HEK293T (cell line): ENCODE results near the gene SPIN1.

Experiments
- CTCF ChIA-PET: fragments of 350-600 bp; formaldehyde crosslinking; extraction: SDS; loops from one replicate; lab custom pipeline; 2021; ENCODE audit warnings: antibody characterized with exemption, inconsistent platforms; lab: Yijun Ruan, JAX
- POLR2A ChIA-PET: fragments of 350-600 bp; formaldehyde crosslinking; extraction: SDS; loops from one replicate; lab custom pipeline; 2020; ENCODE audit warnings: antibody characterized with exemption, inconsistent platforms; lab: Yijun Ruan, JAX
- DNase-seq: peaks from one replicate; pipeline ENCODE4 v3.0.0; 2012; ENCODE audit warnings: mixed read lengths; ENCODE audit errors: extremely low spot score
- ARNT ChIP-seq: fragments of 450-650 bp; IDR thresholded peaks from 2 replicates; pipeline ENCODE4 v1.6.1; 2017; ENCODE audit warnings: mild to moderate bottlenecking
- BHLHE40 ChIP-seq: fragments of 450-650 bp; IDR thresholded peaks from 2 replicates; pipeline ENCODE4 v1.6.1; 2016; ENCODE audit warnings: mild to moderate bottlenecking, moderate library complexity, borderline replicate concordance
- CTBP1 ChIP-seq: fragments of 450-650 bp; IDR thresholded peaks from 2 replicates; pipeline ENCODE4 v1.6.1; 2016; ENCODE audit warnings: borderline replicate concordance
- ELF4 ChIP-seq: fragments of 450-650 bp; IDR thresholded peaks from 2 replicates; pipeline ENCODE4 v1.6.1; 2017; ENCODE audit warnings: antibody characterized with exemption
- FOXA1 ChIP-seq: fragments of 450-650 bp; IDR thresholded peaks from 2 replicates; pipeline ENCODE4 v1.6.1; 2016; ENCODE audit warnings: mild to moderate bottlenecking
- FOXK2 ChIP-seq: fragments of 450-650 bp; IDR thresholded peaks from 2 replicates; pipeline ENCODE4 v1.6.1; 2016; ENCODE audit warnings: mild to moderate bottlenecking
- FOXM1 ChIP-seq: fragments of 450-650 bp; IDR thresholded peaks from 2 replicates; pipeline ENCODE4 v1.6.1; 2017; ENCODE audit warnings: mild to moderate bottlenecking, borderline replicate concordance
- HDGF ChIP-seq: fragments of 450-650 bp; IDR thresholded peaks from 2 replicates; pipeline ENCODE4 v1.6.1; 2017; ENCODE audit warnings: antibody characterized with exemption, borderline replicate concordance
- L3MBTL2 ChIP-seq: fragments of 450-650 bp; conservative IDR thresholded peaks from 2 replicates; pipeline ENCODE4 v1.6.1; 2016; ENCODE audit warnings: mild to moderate bottlenecking
- LEF1 ChIP-seq: fragments of 450-650 bp; IDR thresholded peaks from 2 replicates; pipeline ENCODE4 v1.6.1; 2017; ENCODE audit warnings: mild to moderate bottlenecking, borderline replicate concordance
- NFRKB ChIP-seq: fragments of 450-650 bp; IDR thresholded peaks from 2 replicates; pipeline ENCODE4 v1.6.1; 2016; ENCODE audit warnings: mild to moderate bottlenecking, moderate library complexity
- SP1 ChIP-seq: fragments of 450-650 bp; IDR thresholded peaks from 2 replicates; pipeline ENCODE4 v1.6.1; 2017
- SUZ12 ChIP-seq: fragments of 450-650 bp; IDR thresholded peaks from 2 replicates; pipeline ENCODE4 v1.6.1; 2016; ENCODE audit warnings: mild to moderate bottlenecking
- TARDBP ChIP-seq: fragments of 450-650 bp; IDR thresholded peaks from 2 replicates; pipeline ENCODE4 v1.6.1; 2016
- ZNF384 ChIP-seq: fragments of 450-650 bp; IDR thresholded peaks from 2 replicates; pipeline ENCODE4 v1.6.1; 2016
- TF ChIP-seq, protein P1 (sequence below): fragments of 450-650 bp; IDR thresholded peaks from 2 replicates; pipeline ENCODE4 v1.6.1; 2016

The SPIN1 gene

DNA sequence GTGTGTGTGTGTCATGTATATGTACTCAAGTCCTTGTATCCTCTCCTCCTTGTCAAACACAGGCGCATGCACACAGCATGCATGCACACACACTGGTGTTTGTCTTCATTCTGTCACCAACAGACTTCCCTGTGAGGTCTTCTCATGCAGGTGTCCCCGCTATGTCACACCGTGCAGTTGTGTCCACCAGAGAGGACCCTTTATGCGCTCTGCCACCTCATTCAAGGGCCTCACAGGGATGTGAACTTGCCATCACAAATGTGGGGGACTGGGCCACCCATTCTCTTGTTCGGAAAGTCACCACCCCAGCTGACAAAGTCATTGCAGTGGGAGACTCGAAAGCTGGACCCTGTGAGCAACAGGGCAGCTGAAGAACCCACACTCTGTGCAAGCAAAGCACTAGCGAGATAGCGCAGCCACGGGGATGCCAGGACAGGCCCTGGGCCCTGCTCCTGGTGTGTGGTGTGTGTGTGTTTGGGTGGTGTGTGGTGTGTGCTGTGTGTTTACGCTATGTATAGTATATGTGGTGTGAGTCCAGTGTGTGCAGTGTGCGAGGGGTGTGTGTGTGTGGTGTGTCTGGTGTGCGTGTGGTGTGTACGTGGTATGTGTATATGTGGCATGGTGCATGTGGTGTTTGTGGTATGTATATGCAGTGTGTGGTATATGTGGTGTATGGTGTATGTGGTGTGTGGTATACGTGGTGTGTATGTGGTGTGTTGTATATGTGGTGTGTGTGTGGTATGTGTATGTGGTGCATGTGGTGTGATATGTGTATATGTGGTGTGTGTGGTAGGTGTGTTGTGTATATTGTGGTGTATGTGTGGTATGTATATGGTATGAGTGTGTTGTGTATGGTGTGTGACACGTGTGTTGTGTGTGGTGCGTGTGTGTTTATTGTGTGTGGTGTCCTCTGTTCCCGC is 115.9 kb downstream of the SPIN1 start:
- ChIA-PET CTCF (no interaction called here), POLR2A (no interaction called here)
- TF ChIP-seq ARNT (no peak), SUZ12 (no peak), NFRKB (no peak)
- no peak for DNase-seq

DNA sequence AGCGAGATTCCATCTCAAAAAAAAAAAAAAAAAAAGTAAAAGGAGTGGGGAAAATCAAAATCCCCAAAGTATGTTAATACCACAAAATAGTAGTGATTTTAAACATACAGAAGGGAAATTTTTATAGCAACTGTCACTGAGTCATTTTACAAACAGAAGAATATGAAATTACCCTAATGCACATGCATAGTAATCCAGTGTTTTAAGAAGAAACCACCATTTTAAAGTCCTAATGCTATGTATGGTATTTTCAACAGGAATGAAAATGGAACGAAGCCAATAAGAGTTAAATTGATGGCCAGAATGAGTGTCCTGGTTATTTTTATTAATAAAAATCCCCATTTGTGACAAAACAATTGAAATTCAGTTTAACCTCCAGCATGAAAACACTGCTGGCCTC is 120.1 kb downstream of the SPIN1 start:
- DNase-seq, result no peak
- ChIA-PET POLR2A (no interaction called here), CTCF (no interaction called here)
- no peak for TF ChIP-seq TARDBP
- no peak for TF ChIP-seq L3MBTL2
- no peak for TF ChIP-seq NFRKB
- no peak for TF ChIP-seq FOXM1
- TF ChIP-seq HDGF, result no peak
- no peak for TF ChIP-seq SP1
- no peak for TF ChIP-seq ZNF384
- no peak for TF ChIP-seq SUZ12
- no peak for TF ChIP-seq BHLHE40
- TF ChIP-seq ELF4, result no peak
- TF ChIP-seq FOXK2, result no peak
- TF ChIP-seq, protein P1, sequence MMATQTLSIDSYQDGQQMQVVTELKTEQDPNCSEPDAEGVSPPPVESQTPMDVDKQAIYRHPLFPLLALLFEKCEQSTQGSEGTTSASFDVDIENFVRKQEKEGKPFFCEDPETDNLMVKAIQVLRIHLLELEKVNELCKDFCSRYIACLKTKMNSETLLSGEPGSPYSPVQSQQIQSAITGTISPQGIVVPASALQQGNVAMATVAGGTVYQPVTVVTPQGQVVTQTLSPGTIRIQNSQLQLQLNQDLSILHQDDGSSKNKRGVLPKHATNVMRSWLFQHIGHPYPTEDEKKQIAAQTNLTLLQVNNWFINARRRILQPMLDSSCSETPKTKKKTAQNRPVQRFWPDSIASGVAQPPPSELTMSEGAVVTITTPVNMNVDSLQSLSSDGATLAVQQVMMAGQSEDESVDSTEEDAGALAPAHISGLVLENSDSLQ, result no peak
- TF ChIP-seq LEF1, result no peak
- TF ChIP-seq FOXA1, result no peak
- no peak for TF ChIP-seq ARNT
- TF ChIP-seq CTBP1, result no peak

GRCh38 chr9:88511906-88512305 is 123.7 kb downstream of the SPIN1 start:
- ChIA-PET POLR2A (no interaction called here), CTCF (no interaction called here)
- DNase-seq, result no peak
- TF ChIP-seq BHLHE40, result no peak
- no peak for TF ChIP-seq L3MBTL2
- no peak for TF ChIP-seq TARDBP
- no peak for TF ChIP-seq ARNT
- no peak for TF ChIP-seq HDGF
- TF ChIP-seq NFRKB, result no peak
- no peak for TF ChIP-seq CTBP1
- no peak for TF ChIP-seq SUZ12
- TF ChIP-seq LEF1, result no peak
- no peak for TF ChIP-seq ZNF384
- TF ChIP-seq FOXA1, result no peak
- TF ChIP-seq SP1, result no peak
- no peak for TF ChIP-seq ELF4
- TF ChIP-seq FOXK2, result no peak
- TF ChIP-seq FOXM1, result no peak
- TF ChIP-seq, protein P1, result no peak

- CTCF ChIA-PET, result no interaction called here
- POLR2A ChIA-PET, result no interaction called here
- DNase-seq, result no peak
- TF ChIP-seq L3MBTL2, result no peak
- TF ChIP-seq SUZ12, result no peak
- no peak for TF ChIP-seq SP1
- TF ChIP-seq TARDBP, result no peak
- TF ChIP-seq CTBP1, result no peak
- no peak for TF ChIP-seq NFRKB
- no peak for TF ChIP-seq ZNF384
- TF ChIP-seq FOXK2, result no peak
- TF ChIP-seq, protein P1, result no peak
- TF ChIP-seq FOXA1, result no peak
- TF ChIP-seq BHLHE40, result no peak
- no peak for TF ChIP-seq FOXM1
- TF ChIP-seq ELF4, result no peak
- no peak for TF ChIP-seq LEF1
- TF ChIP-seq HDGF, result no peak
- no peak for TF ChIP-seq ARNT
Measured at GRCh38 chr9:88514247-88514646, 126.0 kb downstream of the SPIN1 start.

GRCh38 chr9:88521308-88521707 is 133.1 kb downstream of the SPIN1 start:
- no peak for DNase-seq
- no peak for TF ChIP-seq ARNT
- TF ChIP-seq, protein P1, result no peak
- TF ChIP-seq BHLHE40, result no peak
- TF ChIP-seq FOXK2, result no peak
- TF ChIP-seq SUZ12, result no peak
- no peak for TF ChIP-seq TARDBP
- no peak for TF ChIP-seq CTBP1
- no peak for TF ChIP-seq L3MBTL2
- ChIA-PET CTCF (no interaction called here), POLR2A (no interaction called here)
